Testis (tissue), 2 donors: ENCODE data around the gene PGM1.

Source experiments
- CTCF ChIP-seq, 3 experiments: fragments of 450-650 bp in 2 of 3; fragments of 200-600 bp in 1 of 3; sonication (generic) in 1 of 3; IDR thresholded peaks; one replicate each; pipeline ENCODE4 v1.5.1; 2016 to 2019; ENCODE audit warnings: antibody characterized with exemption in 3 of 3, mild to moderate bottlenecking in 2 of 3, moderate library complexity in 1 of 3
- POLR2A ChIP-seq: fragments of 450-650 bp; IDR thresholded peaks from one replicate; pipeline ENCODE4 v1.6.1; 2017; ENCODE audit warnings: antibody characterized with exemption, mild to moderate bottlenecking, moderate library complexity

- TF ChIP-seq POLR2A (no peak), CTCF (IDR thresholded peaks at IDR 0.05) (no peak)
Measured at GRCh38 chr1:63703701-63704107, 110.5 kb downstream of the PGM1 start.
